ENCODE results near the gene DRAM2.
"Not testable (repeated sequence)": the region's sequence is repeated elsewhere in the genome, so short reads cannot be mapped to it uniquely, and the experiment has no call there.

Gene DRAM2

GRCh38 chr1:111082421-111083203, 57.3 kb downstream of the DRAM2 start:
- no peak for DNase-seq (ENCODE audit: low read depth)

- not testable (repeated sequence) for DNase-seq (ENCODE audit: low read depth)
Measured at GRCh38 chr1:111079329-111079728, 60.6 kb downstream of the DRAM2 start.

GRCh38 chr1:111077312-111077711, 62.6 kb downstream of the DRAM2 start:
- not testable (repeated sequence) for DNase-seq (ENCODE audit: low read depth)
